HTR-8/SVneo (cell line): Measurements from ENCODE around the gene MTA1.

Source experiments
- DNase-seq: peaks from one replicate; pipeline ENCODE4 v3.0.0; 2011; ENCODE audit warnings: low spot score, mixed read lengths; ENCODE audit not compliant: insufficient read length
- FAIRE-seq: peaks from 2 replicates; lab custom pipeline; 2011; peaks lifted over from hg19 to GRCh38; lab: Jason Lieb, UNC

Gene MTA1

GRCh38 chr14:105492971-105493871 lies 73.6 kb downstream of the MTA1 start:
- no peak for DNase-seq
- FAIRE-seq, result no peak

GRCh38 chr14:105493921-105494605 lies 74.4 kb downstream of the MTA1 start:
- DNase-seq, result no peak
- FAIRE-seq, result no peak

DNA sequence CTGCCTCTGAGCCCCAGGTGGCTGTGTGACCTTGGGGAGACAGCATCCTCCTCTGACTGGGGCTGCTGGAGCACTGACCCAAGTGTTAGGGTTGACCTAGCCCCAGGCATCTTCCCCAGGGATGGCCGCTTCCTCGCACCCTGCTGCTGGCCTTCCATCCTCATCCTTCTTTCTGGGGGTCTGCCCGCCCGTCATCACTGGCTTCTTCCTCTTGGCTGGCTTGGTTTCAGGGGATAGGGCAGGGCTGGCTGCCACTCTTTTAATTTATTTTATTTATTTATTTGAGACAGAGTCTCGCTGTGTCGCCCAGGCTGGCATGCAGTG lies 74.9 kb downstream of the MTA1 start:
- no peak for FAIRE-seq
- no peak for DNase-seq

DNA sequence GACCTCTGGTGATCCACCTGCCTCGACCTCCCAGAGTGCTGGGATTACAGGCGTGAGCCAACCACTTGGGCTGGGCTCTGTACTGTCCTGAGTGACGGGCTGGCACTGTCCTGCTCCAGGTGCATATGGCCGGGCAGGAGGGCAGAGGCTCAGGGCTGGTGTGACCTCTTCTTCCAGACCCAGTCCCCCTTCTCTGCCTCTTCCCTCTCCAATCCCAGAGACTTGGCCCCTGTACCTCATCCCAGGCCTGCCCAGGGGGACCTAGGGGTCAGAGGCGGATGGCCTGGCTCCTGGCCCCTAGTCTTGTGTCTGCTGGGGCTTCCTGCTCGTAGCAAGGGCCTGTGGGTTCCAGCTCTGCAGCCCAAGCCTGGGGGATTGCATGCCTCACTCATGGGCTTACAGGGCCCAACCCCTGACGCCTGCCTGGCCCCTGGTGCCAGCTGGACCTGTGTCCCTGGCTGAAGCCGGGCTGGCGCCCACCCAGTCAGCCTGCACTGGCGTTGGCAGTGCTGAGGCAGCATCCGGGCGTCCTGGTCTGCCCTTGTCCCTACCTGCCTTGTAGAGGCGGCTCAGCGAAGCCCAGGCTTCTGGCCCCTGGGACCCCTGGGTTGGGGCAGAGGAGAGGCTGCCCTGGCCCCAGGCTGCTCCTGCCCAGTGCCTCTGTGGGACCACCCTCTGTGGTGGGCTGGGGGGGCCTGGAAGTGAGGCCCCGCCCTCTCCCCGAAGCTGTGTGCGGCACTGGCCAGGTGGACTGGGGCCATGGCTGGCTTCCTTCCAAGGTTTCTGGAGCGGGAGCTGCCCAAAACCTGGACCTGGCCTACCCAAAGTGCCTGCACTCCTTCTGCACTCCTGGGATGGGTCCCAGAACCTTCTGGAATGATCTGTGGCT lies 75.7 kb downstream of the MTA1 start:
- DNase-seq (no peak), FAIRE-seq (no peak)

- no peak for DNase-seq
- FAIRE-seq, result no peak
Observed at GRCh38 chr14:105495990-105496830, 76.6 kb downstream of the MTA1 start.

- no peak for FAIRE-seq
- DNase-seq, result no peak
Observed at GRCh38 chr14:105496831-105497591, 77.4 kb downstream of the MTA1 start.

DNA sequence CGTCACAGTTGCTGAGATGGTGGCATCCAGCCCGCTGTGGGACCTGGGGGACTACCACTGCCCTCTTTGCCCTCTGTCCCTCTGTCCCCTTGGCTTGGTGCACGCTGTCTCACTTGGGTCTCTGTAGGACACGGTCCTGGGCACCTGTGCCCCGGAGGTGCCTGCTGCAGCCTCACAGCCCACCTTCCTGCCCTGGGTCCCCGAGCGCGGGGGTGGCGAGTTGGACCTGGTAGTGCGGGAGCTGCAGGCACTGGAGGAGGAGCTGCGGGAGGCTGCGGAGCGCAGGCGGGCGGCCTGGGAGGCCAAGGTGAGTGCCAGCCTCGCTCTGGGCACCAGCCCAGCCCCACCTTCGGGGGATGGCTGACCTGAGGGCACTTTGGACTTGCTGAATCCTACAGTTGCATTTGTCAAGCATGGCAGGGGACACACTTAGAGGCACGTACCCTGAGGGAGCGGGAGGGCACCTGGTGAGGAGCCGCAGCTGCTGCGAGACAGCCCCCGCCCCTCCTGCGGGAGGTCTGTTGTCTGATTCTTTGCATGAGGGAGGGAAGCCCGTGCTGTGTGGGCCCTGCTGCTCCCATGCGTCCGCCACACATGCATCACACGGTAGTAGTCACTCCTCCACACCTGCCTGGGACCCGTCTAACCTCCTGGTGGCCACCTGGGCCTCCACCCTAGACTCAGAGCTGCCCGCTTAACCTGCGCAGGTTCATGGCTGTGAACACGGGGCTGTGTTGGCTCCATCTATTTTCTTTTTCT lies 78.2 kb downstream of the MTA1 start:
- no peak for FAIRE-seq

GRCh38 chr14:105498430-105499255 lies 79.0 kb downstream of the MTA1 start:
- no peak for FAIRE-seq
- DNase-seq, result no peak

More for the DNA sequence above, 78.2 kb downstream of the MTA1 start:
- no peak for DNase-seq

DNA sequence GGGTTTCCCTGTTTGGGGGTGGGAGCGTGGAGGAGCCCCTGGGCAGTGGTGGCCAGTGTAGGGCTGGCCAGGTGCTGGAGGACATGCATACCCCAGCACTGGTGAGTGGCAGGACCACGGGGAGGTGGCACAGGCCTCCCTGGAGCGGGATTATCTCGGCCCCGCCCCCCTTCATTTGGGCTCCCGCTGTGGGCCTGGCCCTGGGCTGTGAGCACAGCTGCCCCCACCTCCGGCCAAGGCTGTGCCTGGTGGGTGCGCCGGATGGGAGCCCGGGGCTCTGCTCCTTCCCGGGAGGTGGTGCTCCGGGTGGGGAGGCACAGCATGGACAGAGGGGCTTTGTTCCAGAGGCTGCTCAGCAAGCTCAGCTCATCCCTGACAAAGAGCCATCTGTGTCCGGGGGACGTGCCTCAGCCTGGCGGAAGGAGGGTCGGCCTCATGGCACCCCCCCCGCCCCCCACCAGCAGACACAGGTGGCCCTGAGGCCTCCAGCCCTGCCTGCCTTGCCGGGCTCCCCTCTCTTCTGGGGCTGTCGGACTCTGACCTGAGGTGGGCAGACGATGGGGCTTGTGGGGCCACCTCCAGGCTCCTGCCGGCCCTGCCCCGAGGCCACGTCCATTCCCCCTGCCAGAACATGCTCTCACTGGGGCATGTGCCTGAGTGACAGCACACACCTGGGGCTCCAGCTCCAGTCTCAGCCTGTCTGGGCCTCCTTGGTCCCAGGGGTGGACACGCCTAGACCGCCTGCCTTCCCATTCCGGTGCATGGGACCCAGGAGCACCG lies 79.8 kb downstream of the MTA1 start:
- no peak for DNase-seq
- FAIRE-seq, result no peak

DNA sequence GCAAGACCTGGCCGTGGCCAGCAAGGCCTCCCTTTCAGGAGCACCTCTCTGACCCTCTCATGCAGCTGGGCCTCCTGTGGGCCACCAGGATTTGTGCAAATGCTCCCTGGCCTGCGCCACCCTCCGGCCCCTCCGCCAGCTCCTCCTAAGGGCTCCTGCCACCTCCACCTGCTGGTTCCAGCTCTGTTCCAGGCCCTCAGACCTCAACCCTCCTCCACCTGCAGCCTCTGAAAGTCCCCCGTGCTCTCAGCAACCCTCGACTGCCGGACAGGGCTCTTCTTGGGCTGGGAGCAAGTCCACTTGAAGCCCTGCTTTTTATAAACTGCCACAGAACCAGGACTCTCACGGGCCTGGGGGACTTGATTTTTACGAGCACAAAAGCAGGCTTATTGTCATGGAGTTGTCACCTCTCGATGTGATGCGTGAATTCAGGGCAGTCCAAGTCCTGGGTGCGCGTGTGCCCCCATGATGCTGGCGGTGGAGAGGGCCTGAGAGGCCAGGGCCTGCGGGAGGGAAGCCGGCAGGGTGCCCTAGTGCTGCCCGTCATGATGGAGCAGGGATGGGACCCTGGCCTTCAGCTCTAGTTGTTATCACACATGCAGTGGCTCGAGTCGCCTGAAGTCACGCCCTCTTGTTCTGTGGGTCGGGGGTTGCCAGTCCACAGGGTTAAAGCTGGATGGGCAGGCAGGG lies 80.6 kb downstream of the MTA1 start:
- DNase-seq, result no peak
- FAIRE-seq, result no peak

GRCh38 chr14:105500726-105501101 lies 81.1 kb downstream of the MTA1 start:
- FAIRE-seq (no peak), DNase-seq (no peak)

GRCh38 chr14:105501504-105502291 lies 82.1 kb downstream of the MTA1 start:
- DNase-seq (no peak), FAIRE-seq (no peak)

- no peak for FAIRE-seq
- DNase-seq, result no peak
Observed at GRCh38 chr14:105502446-105503295, 83.0 kb downstream of the MTA1 start.

DNA sequence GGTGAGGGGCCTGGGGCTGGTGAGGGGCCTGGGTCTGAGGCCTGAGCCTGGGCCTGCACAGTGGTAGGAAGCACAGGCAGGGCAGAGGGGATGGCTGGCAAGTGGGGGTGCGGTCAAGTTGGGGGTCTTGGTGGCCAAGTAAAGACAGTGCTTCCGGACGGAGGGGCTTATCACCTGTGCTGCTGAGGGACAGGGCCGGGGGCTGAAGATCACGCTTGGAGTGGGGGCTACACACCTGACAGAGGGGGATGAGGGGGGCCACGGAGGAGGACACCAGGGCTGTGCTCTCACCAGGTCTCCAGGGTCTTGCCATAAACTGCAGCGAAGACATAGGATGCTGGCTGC lies 83.6 kb downstream of the MTA1 start:
- FAIRE-seq (no peak), DNase-seq (no peak)
